Activated naive CD4-positive, alpha-beta T cell treated with anti-CD3 and anti-CD28 coated beads, Interleukin-2, amount 50 U/mL, for 24 hours (primary cell): Measurements from ENCODE around the gene HOXD11.

Experiments used
- H3K27ac Mint-ChIP-seq: one replicate; pipeline ENCODE4 v1.8.0; 2021; ENCODE audit warnings: mild to moderate bottlenecking, mixed read lengths
- H3K27me3 Mint-ChIP-seq: one replicate; pipeline ENCODE4 v1.8.0; 2021; ENCODE audit warnings: mixed read lengths
- H3K36me3 Mint-ChIP-seq: one replicate; pipeline ENCODE4 v1.8.0; 2021; ENCODE audit warnings: mixed read lengths
- H3K4me1 Mint-ChIP-seq: one replicate; pipeline ENCODE4 v1.8.0; 2021; ENCODE audit warnings: mixed read lengths
- H3K4me3 Mint-ChIP-seq: one replicate; pipeline ENCODE4 v1.8.0; 2021; ENCODE audit warnings: mild to moderate bottlenecking, mixed read lengths
- H3K9me3 Mint-ChIP-seq: one replicate; pipeline ENCODE4 v1.8.0; 2021; ENCODE audit warnings: mixed read lengths

Gene HOXD11

GRCh38 chr2:176087330-176088047 lies 19.6 kb upstream of the HOXD11 start:
- Mint-ChIP-seq H3K27ac (peak overlapping the region; percentile 55), H3K36me3 (peaks cover 15% of the 10 kb centered on the region), H3K27me3 (peaks cover 73% of the 10 kb centered on the region), H3K9me3 (peaks cover 11% of the 10 kb centered on the region), H3K4me1 (peaks cover 9% of the 10 kb centered on the region), H3K4me3 (no peak overlapping the region)

DNA sequence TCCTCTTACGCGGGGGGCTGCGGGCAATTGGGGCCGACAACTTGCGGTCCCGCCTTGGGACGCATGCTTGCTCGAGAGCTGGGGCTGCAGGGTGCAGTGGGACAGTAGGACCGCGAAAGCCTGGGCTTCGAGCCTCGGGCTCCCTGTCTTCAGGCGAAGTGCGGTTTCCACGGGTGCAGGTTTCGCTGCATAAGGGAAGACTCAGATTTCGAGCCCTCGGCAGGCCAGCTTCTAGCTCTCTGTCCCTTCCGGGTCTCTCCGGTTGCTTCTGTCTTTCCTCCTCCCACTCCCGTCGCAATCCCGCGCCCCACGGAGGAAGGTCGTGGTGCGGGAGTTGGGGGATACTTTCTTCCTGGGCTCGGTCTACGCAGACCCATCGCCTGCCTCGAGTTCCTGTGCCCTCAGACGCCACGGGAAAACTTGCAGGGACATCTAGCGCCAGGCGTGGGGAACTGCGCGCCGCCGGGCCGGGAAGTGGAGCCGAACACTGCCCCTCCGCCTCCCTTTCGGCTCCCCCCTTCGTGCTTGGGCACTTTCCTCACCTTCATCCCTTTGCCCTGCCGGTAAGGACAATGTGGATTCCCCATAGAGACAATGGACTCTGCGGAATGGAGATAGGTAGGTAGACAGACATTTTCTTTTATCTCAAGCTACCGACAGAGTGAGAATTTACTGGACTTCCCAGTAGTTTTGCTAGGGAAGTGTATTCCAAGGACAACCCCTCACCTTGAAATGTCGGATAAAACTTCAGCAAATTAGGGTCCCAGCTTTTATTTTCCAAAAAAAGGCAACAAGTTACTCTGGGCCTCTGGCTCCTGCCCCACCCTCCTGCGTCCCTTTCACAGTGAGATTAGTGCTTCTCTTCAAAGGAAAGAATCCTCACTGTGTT lies 18.8 kb upstream of the HOXD11 start:
- Mint-ChIP-seq H3K36me3 (peaks cover 10% of the 10 kb centered on the region), H3K4me3 (no peak overlapping the region), H3K27ac (no peak overlapping the region), H3K9me3 (peaks cover 11% of the 10 kb centered on the region), H3K4me1 (peaks cover 11% of the 10 kb centered on the region), H3K27me3 (peaks cover 69% of the 10 kb centered on the region)

GRCh38 chr2:176088937-176089842 lies 17.9 kb upstream of the HOXD11 start:
- peaks cover 18% of the 10 kb centered on the region for H3K4me1 Mint-ChIP-seq
- peaks cover 8% of the 10 kb centered on the region for H3K36me3 Mint-ChIP-seq
- peaks cover 9% of the 10 kb centered on the region for H3K9me3 Mint-ChIP-seq
- no peak overlapping the region for H3K4me3 Mint-ChIP-seq
- H3K27me3 Mint-ChIP-seq, result peaks cover 71% of the 10 kb centered on the region
- no peak overlapping the region for H3K27ac Mint-ChIP-seq

GRCh38 chr2:176089843-176090395 lies 17.2 kb upstream of the HOXD11 start:
- Mint-ChIP-seq H3K27me3 (peaks cover 70% of the 10 kb centered on the region), H3K4me3 (no peak overlapping the region), H3K27ac (no peak overlapping the region), H3K36me3 (peaks cover 6% of the 10 kb centered on the region), H3K4me1 (peaks cover 18% of the 10 kb centered on the region), H3K9me3 (peaks cover 9% of the 10 kb centered on the region)

GRCh38 chr2:176090862-176091261 lies 16.2 kb upstream of the HOXD11 start:
- peaks cover 18% of the 10 kb centered on the region for H3K4me1 Mint-ChIP-seq
- H3K4me3 Mint-ChIP-seq, result no peak overlapping the region
- H3K36me3 Mint-ChIP-seq, result peaks cover 6% of the 10 kb centered on the region
- H3K9me3 Mint-ChIP-seq, result peaks cover 9% of the 10 kb centered on the region
- peak overlapping the region; percentile 30 for H3K27ac Mint-ChIP-seq
- H3K27me3 Mint-ChIP-seq, result peaks cover 72% of the 10 kb centered on the region

GRCh38 chr2:176091329-176092258 lies 15.5 kb upstream of the HOXD11 start:
- H3K27ac Mint-ChIP-seq, result peak overlapping the region; percentile 74
- H3K9me3 Mint-ChIP-seq, result peaks cover 9% of the 10 kb centered on the region

GRCh38 chr2:176092270-176093144 lies 14.6 kb upstream of the HOXD11 start, which contains the start of gene HOXD13:
TSS of gene HOXD13 (plus strand) at chr2:176092721. CDS start at chr2:176092891, 170 bp downstream.
- peak within 1 kb of the TSS; percentile 74 for H3K27ac Mint-ChIP-seq
- peak within 1 kb of the TSS; percentile 64 for H3K4me3 Mint-ChIP-seq
- peaks cover 5% of the 10 kb centered on the region for H3K9me3 Mint-ChIP-seq
- H3K4me1 Mint-ChIP-seq, result peaks cover 31% of the 10 kb centered on the region
- H3K27me3 Mint-ChIP-seq, result peaks cover 70% of the 10 kb centered on the region
- peaks cover 3% of the 10 kb centered on the region for H3K36me3 Mint-ChIP-seq

More at GRCh38 chr2:176091329-176092258, 15.5 kb upstream of the HOXD11 start:
- Mint-ChIP-seq H3K4me3 (peak overlapping the region; percentile 64), H3K4me1 (peaks cover 22% of the 10 kb centered on the region), H3K36me3 (peaks cover 3% of the 10 kb centered on the region), H3K27me3 (peaks cover 71% of the 10 kb centered on the region)

- Mint-ChIP-seq H3K27ac (no peak overlapping the region), H3K27me3 (peaks cover 75% of the 10 kb centered on the region), H3K4me1 (peaks cover 37% of the 10 kb centered on the region)
Measured at GRCh38 chr2:176093145-176093897, 13.8 kb upstream of the HOXD11 start.

GRCh38 chr2:176093898-176094249 lies 13.2 kb upstream of the HOXD11 start:
- Mint-ChIP-seq H3K27me3 (peaks cover 75% of the 10 kb centered on the region), H3K27ac (no peak overlapping the region), H3K36me3 (peaks cover 3% of the 10 kb centered on the region), H3K4me3 (peak overlapping the region; percentile 9), H3K9me3 (peaks cover 5% of the 10 kb centered on the region), H3K4me1 (peaks cover 37% of the 10 kb centered on the region)

More at GRCh38 chr2:176093145-176093897, 13.8 kb upstream of the HOXD11 start:
- peak overlapping the region; percentile 9 for H3K4me3 Mint-ChIP-seq
- H3K9me3 Mint-ChIP-seq, result peaks cover 5% of the 10 kb centered on the region
- H3K36me3 Mint-ChIP-seq, result peaks cover 3% of the 10 kb centered on the region

- H3K9me3 Mint-ChIP-seq, result peaks cover 5% of the 10 kb centered on the region
- H3K4me3 Mint-ChIP-seq, result no peak overlapping the region
- peaks cover 77% of the 10 kb centered on the region for H3K27me3 Mint-ChIP-seq
- H3K36me3 Mint-ChIP-seq, result peaks cover 3% of the 10 kb centered on the region
- H3K4me1 Mint-ChIP-seq, result peaks cover 37% of the 10 kb centered on the region
- H3K27ac Mint-ChIP-seq, result peak overlapping the region; percentile 30
Measured at GRCh38 chr2:176094349-176094748, 12.7 kb upstream of the HOXD11 start.

DNA sequence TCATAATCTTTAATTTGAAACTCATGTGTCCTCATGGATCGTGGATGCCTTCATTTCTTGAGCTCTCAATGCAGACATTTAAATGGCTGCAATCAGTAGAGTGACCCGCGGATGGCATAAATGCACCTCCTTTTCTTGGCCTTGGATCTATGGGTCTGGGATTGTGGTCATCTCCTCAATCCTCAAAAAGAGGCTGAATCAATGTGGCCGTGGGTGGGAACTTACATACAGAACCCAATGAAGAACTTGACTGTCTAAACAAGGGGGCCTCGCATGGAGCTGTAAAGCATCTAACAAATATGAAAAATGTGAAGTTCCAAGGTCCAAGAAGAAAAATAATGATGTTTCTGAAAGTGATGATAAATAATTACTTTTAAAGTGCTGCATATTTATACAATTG lies 11.7 kb upstream of the HOXD11 start:
- Mint-ChIP-seq H3K27ac (no peak overlapping the region), H3K36me3 (peaks cover 3% of the 10 kb centered on the region), H3K9me3 (peaks cover 5% of the 10 kb centered on the region), H3K27me3 (peaks cover 72% of the 10 kb centered on the region), H3K4me3 (no peak overlapping the region), H3K4me1 (peaks cover 37% of the 10 kb centered on the region)

DNA sequence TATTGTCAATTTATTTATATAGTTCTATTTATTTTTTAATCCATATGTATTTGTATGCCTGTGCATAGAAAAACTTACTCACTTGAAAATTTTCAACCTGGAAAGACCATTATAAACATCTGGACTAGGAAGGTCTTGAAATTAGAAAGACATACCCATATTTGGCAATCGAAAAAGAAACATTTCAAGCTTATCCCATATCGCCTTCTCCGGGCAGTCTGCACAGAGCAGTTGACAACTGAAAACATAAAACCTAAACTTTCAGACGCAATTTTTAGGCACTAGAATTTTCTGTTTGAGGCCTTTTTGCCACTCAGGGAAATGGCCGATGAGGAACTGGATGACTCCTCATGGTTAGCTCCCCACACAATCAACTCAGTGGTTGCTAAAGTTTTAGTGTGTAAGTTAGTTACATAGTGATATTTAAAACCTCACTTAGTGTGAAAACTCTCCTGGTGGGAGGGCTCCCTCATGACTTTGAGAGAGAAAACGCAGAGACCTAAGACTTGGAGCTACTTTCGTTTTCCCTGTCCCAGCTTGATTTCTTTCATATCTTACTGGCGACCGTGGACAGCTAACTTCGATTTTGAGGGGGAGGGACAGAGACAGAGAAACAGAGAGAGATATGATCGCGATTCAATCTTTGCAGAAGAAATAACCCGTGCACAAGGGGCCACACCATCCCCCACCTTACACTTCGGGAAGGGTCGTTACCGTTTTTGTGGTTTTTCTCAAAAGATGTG lies 10.7 kb upstream of the HOXD11 start:
- peaks cover 5% of the 10 kb centered on the region for H3K9me3 Mint-ChIP-seq
- H3K27ac Mint-ChIP-seq, result no peak overlapping the region
- peak overlapping the region; percentile 80 for H3K4me3 Mint-ChIP-seq
- H3K36me3 Mint-ChIP-seq, result no peaks in the 10 kb centered on the region
- H3K27me3 Mint-ChIP-seq, result peaks cover 66% of the 10 kb centered on the region
- H3K4me1 Mint-ChIP-seq, result peaks cover 35% of the 10 kb centered on the region
